Activated naive CD8-positive, alpha-beta T cell (primary cell): ENCODE data around the gene CFAP77.

ENCODE experiments used
- H3K27ac Mint-ChIP-seq: one replicate; pipeline ENCODE4 v1.8.0; 2021; ENCODE audit warnings: mixed read lengths
- H3K27me3 Mint-ChIP-seq: one replicate; pipeline ENCODE4 v1.8.0; 2021; ENCODE audit warnings: mixed read lengths
- H3K36me3 Mint-ChIP-seq: one replicate; pipeline ENCODE4 v1.8.0; 2021; ENCODE audit warnings: mixed read lengths
- H3K4me1 Mint-ChIP-seq: one replicate; pipeline ENCODE4 v1.8.0; 2021; ENCODE audit warnings: low read depth, mixed read lengths
- H3K4me3 Mint-ChIP-seq: one replicate; pipeline ENCODE4 v1.8.0; 2021; ENCODE audit warnings: mild to moderate bottlenecking, mixed read lengths
- H3K9me3 Mint-ChIP-seq: one replicate; pipeline ENCODE4 v1.8.0; 2021; ENCODE audit warnings: low read depth, mixed read lengths

CFAP77 gene

DNA sequence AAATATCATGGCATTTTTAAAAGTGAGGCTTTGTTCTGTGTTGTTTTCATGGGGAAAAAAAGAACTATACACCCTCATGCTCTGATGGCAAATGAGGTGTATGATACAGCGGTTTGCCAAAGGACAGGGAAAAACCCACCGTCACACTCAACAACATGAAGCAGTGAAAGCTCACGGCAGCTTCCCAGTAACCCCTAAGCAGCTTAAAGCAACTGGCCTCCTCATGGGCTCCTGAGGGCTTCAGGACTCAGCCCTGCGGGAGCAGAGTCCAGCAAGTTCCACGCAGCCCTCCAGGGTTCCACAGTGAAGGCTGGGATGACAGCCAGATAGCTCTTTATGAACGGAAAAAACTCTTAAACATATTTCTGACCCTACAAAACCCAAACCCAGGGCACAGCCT is 185.3 kb downstream of the CFAP77 start:
- peaks cover 27% of the 10 kb centered on the region for H3K36me3 Mint-ChIP-seq
- H3K4me1 Mint-ChIP-seq, result peaks cover 2% of the 10 kb centered on the region
- H3K27me3 Mint-ChIP-seq, result peaks cover 8% of the 10 kb centered on the region
- H3K9me3 Mint-ChIP-seq, result no peaks in the 10 kb centered on the region
- no peak overlapping the region for H3K27ac Mint-ChIP-seq
- no peak overlapping the region for H3K4me3 Mint-ChIP-seq

DNA sequence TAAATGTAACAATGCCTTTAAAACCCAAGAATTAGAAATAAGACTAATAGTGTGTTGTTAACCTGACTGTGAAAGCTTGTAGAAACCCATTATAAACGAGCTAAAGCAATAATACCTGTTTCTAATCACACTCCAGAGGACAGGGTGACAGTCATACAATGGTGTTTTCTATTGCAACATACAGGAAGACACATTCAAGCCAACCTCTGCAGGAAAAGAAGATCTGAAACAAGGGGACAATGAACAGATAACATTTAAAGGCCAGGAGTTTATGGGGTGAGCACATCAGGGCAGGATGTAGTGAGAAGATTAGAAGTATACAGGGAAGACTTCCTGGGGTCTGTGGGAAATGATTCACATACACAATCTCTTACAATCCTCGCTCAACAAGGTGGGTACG is 186.2 kb downstream of the CFAP77 start:
- Mint-ChIP-seq H3K36me3 (peaks cover 35% of the 10 kb centered on the region), H3K27ac (no peak overlapping the region), H3K4me1 (peaks cover under 1% of the 10 kb centered on the region), H3K27me3 (peaks cover 7% of the 10 kb centered on the region), H3K4me3 (no peak overlapping the region), H3K9me3 (no peaks in the 10 kb centered on the region)

- Mint-ChIP-seq H3K27ac (no peak overlapping the region), H3K36me3 (peaks cover 38% of the 10 kb centered on the region), H3K4me1 (no peaks in the 10 kb centered on the region), H3K27me3 (peaks cover 6% of the 10 kb centered on the region), H3K9me3 (no peaks in the 10 kb centered on the region), H3K4me3 (no peak overlapping the region)
Measured at GRCh38 chr9:132597073-132597775, 187.2 kb downstream of the CFAP77 start.

- Mint-ChIP-seq H3K9me3 (no peaks in the 10 kb centered on the region), H3K4me3 (no peak overlapping the region), H3K36me3 (peaks cover 47% of the 10 kb centered on the region), H3K27ac (no peak overlapping the region), H3K4me1 (no peaks in the 10 kb centered on the region), H3K27me3 (peaks cover 5% of the 10 kb centered on the region)
Measured at GRCh38 chr9:132600326-132600984, 190.4 kb downstream of the CFAP77 start.

DNA sequence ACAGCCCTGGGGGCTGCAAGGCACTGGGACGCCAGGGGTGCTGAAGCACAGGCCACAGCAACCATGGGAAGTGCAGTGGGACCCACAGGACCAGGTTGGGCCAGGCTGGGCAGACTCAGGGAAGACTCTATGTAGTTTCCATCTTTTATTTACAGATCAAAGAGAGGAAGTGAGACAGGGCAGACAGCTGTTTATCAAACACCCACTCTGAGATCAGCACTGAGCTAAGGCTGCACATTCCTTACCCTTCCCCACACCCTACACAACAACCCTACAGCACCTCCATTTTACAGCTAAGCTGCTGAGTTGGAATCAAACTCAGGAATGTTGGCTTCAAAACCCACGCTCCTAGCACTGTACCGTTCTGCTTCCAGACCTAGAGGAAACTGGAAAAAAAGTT is 192.2 kb downstream of the CFAP77 start:
- no peaks in the 10 kb centered on the region for H3K9me3 Mint-ChIP-seq
- peaks cover 41% of the 10 kb centered on the region for H3K36me3 Mint-ChIP-seq
- H3K27ac Mint-ChIP-seq, result no peak overlapping the region
- H3K4me3 Mint-ChIP-seq, result no peak overlapping the region
- H3K27me3 Mint-ChIP-seq, result peaks cover 1% of the 10 kb centered on the region
- no peaks in the 10 kb centered on the region for H3K4me1 Mint-ChIP-seq

GRCh38 chr9:132605387-132605786 is 195.4 kb downstream of the CFAP77 start:
- H3K36me3 Mint-ChIP-seq, result peaks cover 42% of the 10 kb centered on the region
- no peaks in the 10 kb centered on the region for H3K9me3 Mint-ChIP-seq
- no peak overlapping the region for H3K4me3 Mint-ChIP-seq
- no peak overlapping the region for H3K27ac Mint-ChIP-seq
- no peaks in the 10 kb centered on the region for H3K27me3 Mint-ChIP-seq
- no peaks in the 10 kb centered on the region for H3K4me1 Mint-ChIP-seq

DNA sequence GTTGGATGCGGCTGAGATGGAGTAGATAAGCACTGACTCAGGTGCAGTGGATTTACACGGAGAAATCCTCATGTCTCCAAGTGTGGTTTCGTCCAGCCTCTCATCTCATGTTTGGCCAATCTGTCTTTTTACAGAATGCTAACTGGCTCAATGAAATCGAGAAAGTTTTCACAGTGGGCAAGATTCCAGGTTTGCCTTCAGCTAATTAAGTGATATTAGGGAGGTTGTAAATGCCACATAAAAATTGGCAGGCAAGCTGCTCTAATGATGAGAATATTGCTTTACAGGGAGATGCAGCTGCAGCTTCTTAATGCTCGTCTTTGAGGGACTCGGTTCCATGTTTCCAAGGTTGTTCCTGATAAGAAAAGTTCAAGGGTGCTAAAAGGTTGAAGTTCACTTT is 196.1 kb downstream of the CFAP77 start:
- Mint-ChIP-seq H3K9me3 (no peaks in the 10 kb centered on the region), H3K27me3 (no peaks in the 10 kb centered on the region), H3K4me1 (no peaks in the 10 kb centered on the region), H3K27ac (no peak overlapping the region), H3K36me3 (peaks cover 36% of the 10 kb centered on the region), H3K4me3 (no peak overlapping the region)

- H3K36me3 Mint-ChIP-seq, result peaks cover 29% of the 10 kb centered on the region
- no peak overlapping the region for H3K4me3 Mint-ChIP-seq
- no peaks in the 10 kb centered on the region for H3K4me1 Mint-ChIP-seq
- no peaks in the 10 kb centered on the region for H3K9me3 Mint-ChIP-seq
- H3K27me3 Mint-ChIP-seq, result no peaks in the 10 kb centered on the region
- H3K27ac Mint-ChIP-seq, result no peak overlapping the region
Measured at GRCh38 chr9:132609184-132609583, 199.2 kb downstream of the CFAP77 start.

DNA sequence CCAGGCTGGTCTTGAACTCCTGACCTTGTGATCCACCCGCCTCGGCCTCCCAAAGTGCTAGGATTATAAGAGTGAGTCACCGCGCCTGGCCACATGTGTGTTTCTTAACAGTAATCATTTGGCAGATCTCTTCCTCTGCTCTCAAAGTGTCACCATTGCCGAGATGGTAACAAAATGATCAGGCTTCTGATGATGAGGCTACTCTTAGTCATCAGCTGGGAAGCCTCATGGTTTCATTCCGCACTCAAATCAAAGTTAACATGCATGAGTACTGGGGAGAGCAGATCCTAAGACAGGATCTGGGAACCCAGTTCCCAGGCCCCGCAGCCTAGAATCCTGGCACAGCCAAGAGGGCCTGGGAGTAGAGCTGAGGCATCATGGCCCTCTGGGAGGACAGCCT is 199.8 kb downstream of the CFAP77 start:
- Mint-ChIP-seq H3K9me3 (no peaks in the 10 kb centered on the region), H3K36me3 (peaks cover 31% of the 10 kb centered on the region), H3K27ac (no peak overlapping the region), H3K4me1 (no peaks in the 10 kb centered on the region), H3K4me3 (no peak overlapping the region), H3K27me3 (no peaks in the 10 kb centered on the region)

GRCh38 chr9:132610661-132611060 is 200.7 kb downstream of the CFAP77 start:
- H3K9me3 Mint-ChIP-seq, result no peaks in the 10 kb centered on the region
- H3K36me3 Mint-ChIP-seq, result peaks cover 30% of the 10 kb centered on the region
- no peaks in the 10 kb centered on the region for H3K27me3 Mint-ChIP-seq
- H3K27ac Mint-ChIP-seq, result no peak overlapping the region
- no peaks in the 10 kb centered on the region for H3K4me1 Mint-ChIP-seq
- H3K4me3 Mint-ChIP-seq, result no peak overlapping the region

- H3K4me1 Mint-ChIP-seq, result no peaks in the 10 kb centered on the region
- peaks cover 31% of the 10 kb centered on the region for H3K36me3 Mint-ChIP-seq
- H3K9me3 Mint-ChIP-seq, result no peaks in the 10 kb centered on the region
- no peak overlapping the region for H3K4me3 Mint-ChIP-seq
- no peaks in the 10 kb centered on the region for H3K27me3 Mint-ChIP-seq
- H3K27ac Mint-ChIP-seq, result no peak overlapping the region
Measured at GRCh38 chr9:132614324-132614723, 204.3 kb downstream of the CFAP77 start.

GRCh38 chr9:132615774-132616173 is 205.8 kb downstream of the CFAP77 start:
- H3K27me3 Mint-ChIP-seq, result no peaks in the 10 kb centered on the region
- no peaks in the 10 kb centered on the region for H3K9me3 Mint-ChIP-seq
- H3K27ac Mint-ChIP-seq, result no peak overlapping the region
- H3K36me3 Mint-ChIP-seq, result peaks cover 32% of the 10 kb centered on the region
- no peak overlapping the region for H3K4me3 Mint-ChIP-seq
- no peaks in the 10 kb centered on the region for H3K4me1 Mint-ChIP-seq

DNA sequence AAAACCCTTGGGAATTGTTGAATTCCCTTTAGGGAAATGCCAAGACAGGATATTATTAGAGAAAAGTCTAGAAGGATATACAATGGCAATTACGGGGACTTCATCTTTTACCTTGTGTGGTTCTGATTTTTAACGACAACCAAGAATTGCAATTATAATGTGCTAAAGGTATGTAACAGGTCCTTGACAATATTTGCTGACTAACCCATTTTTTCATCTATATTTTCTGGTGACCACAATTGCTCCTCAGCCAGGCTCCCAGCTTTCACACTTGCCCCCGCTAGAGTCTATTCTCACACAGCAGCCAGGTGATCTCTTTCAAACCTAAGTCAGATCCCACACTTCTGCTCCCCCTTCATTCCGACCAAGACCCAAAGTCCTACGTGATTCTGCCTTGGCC is 206.7 kb downstream of the CFAP77 start:
- Mint-ChIP-seq H3K27ac (no peak overlapping the region), H3K4me1 (no peaks in the 10 kb centered on the region), H3K27me3 (no peaks in the 10 kb centered on the region), H3K36me3 (peaks cover 32% of the 10 kb centered on the region), H3K9me3 (no peaks in the 10 kb centered on the region), H3K4me3 (no peak overlapping the region)

DNA sequence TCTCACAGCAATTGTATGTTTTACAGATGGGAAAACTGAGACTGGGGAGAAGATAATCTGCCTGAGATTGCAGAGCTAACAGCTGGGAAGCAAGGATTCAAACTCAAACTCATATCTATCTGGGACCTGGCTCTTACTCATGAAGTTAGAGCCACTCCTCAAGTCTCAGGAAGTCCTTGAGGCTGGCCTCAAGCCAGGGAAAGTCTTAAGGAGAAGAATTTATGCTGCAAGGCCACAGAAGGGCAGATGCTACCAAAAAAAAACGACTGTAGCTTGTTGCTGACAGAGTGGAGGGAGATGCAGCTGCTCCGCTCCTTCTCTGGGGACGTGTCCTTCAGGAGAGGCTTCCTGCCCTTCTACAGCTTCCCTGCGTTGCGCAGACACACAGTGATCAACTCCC is 212.1 kb downstream of the CFAP77 start:
- Mint-ChIP-seq H3K36me3 (peaks cover 26% of the 10 kb centered on the region), H3K27ac (no peak overlapping the region), H3K4me1 (no peaks in the 10 kb centered on the region), H3K4me3 (no peak overlapping the region), H3K27me3 (no peaks in the 10 kb centered on the region), H3K9me3 (no peaks in the 10 kb centered on the region)
